Measurements from ENCODE around the gene NFYB. TPM values are rescaled to one million over a fixed set of nuclear protein-coding genes. Genes with fewer than 3 reads are reported as not detected.

Gene NFYB
- total and polyA plus RNA-seq, 2 donors (not counting 3 experiments of a cell fraction or from before 2014, with no cell fraction given): 10.2 to 23.3 TPM

GRCh38 chr12:104142543-104142942 lies 4.5 kb upstream of the NFYB start:
- Histone ChIP-seq H3K36me3 (ENCODE audit: control insufficient read depth in 2 of 2, extremely low read depth in 1 of 2, insufficient read depth in 2 of 2, low read length in 2 of 2) (no peaks in the 10 kb centered on the region), H4K20me1 (replicated peaks; ENCODE audit: control insufficient read depth, extremely low read depth, insufficient read depth, low read length) (no peaks in the 10 kb centered on the region), H3K79me2 (ENCODE audit: control insufficient read depth, insufficient read depth, low read length) (no peaks in the 10 kb centered on the region), H3K4me1 (ENCODE audit: control insufficient read depth, extremely low read depth, insufficient read depth, low read length) (peaks cover 6% of the 10 kb centered on the region), H3K27ac (ENCODE audit: insufficient read depth, low read depth, low read length) (no peak overlapping the region), H2AFZ (ENCODE audit: low read depth, low read length) (no peak overlapping the region), H3K9me3 (replicated peaks; ENCODE audit: control insufficient read depth, insufficient read depth, low read length) (no peaks in the 10 kb centered on the region), H3K27me3 (ENCODE audit: control insufficient read depth in 2 of 2, insufficient read depth in 2 of 2, low read length in 2 of 2) (peaks cover 1 to 2% of the 10 kb centered on the region in 2 experiments), H3K9ac (replicated peaks; ENCODE audit: extremely low read depth, insufficient read depth, low read length) (no peak overlapping the region), H3K9me1 (replicated peaks; ENCODE audit: control insufficient read depth, extremely low read depth, insufficient read depth, low read length) (no peaks in the 10 kb centered on the region), H3K4me3 (replicated peaks in 1 of 3; ENCODE audit: insufficient read depth in 1 of 3, low read depth in 1 of 3, low read length in 3 of 3) (no peak overlapping the region), H3K4me2 (ENCODE audit: insufficient read depth, low read length) (no peak overlapping the region)
- DNase-seq (ENCODE audit: low read depth, low spot score): no peak
- intact Hi-C loops (cut with micrococcal nuclease) (no loop called here), dilution Hi-C loops (cut with MboI; ENCODE audit: extremely low pct_ligation_motif_present, low sequenced_read_pairs) (no loop called here)
- no peak for TF ChIP-seq POLR2A (IDR thresholded peaks at IDR 0.05; ENCODE audit: low read depth, low read length)
- ChIA-PET CTCF (no interaction called here), POLR2A (no interaction called here)
- FAIRE-seq: no peak
- BruUV-seq (replicated peaks): no TSS peak

GRCh38 chr12:104138797-104139152 lies 765 bp upstream of the NFYB start:
- no peak overlapping the region for H3K9ac ChIP-seq (replicated peaks; ENCODE audit: extremely low read depth, insufficient read depth, low read length)
- no peak for DNase-seq (ENCODE audit: low read depth, low spot score)

More at GRCh38 chr12:104138797-104139152, 765 bp upstream of the NFYB start:
- intact Hi-C loops (cut with micrococcal nuclease): loop anchor here (5.0 kb wide), 1 partner anchor 149 kb away; no protein-coding TSS in a partner anchor
- H3K27ac ChIP-seq (ENCODE audit: insufficient read depth, low read depth, low read length): no peak overlapping the region
- CTCF ChIA-PET: interaction anchor here (1.3 to 3.1 kb wide), 3 partner anchors 12 to 30 kb away, joined by 3 to 12 read pairs (median 4); no protein-coding TSS in a partner anchor
- peaks cover 0 to under 1% of the 10 kb centered on the region in 2 experiments for H3K36me3 ChIP-seq (ENCODE audit: control insufficient read depth in 2 of 2, extremely low read depth in 1 of 2, insufficient read depth in 2 of 2, low read length in 2 of 2)
- peaks cover 0 to 2% of the 10 kb centered on the region in 2 experiments for H3K27me3 ChIP-seq (ENCODE audit: control insufficient read depth in 2 of 2, insufficient read depth in 2 of 2, low read length in 2 of 2)
- peak overlapping the region; percentile 93 for H2AFZ ChIP-seq (ENCODE audit: low read depth, low read length)
- POLR2A ChIA-PET: interaction anchor here (0.6 to 0.7 kb wide), 3 partner anchors 170 to 969 kb away, joined by 3 to 5 read pairs (median 5); no protein-coding TSS in a partner anchor
- no peaks in the 10 kb centered on the region for H3K9me1 ChIP-seq (replicated peaks; ENCODE audit: control insufficient read depth, extremely low read depth, insufficient read depth, low read length)
- no peaks in the 10 kb centered on the region for H3K9me3 ChIP-seq (replicated peaks; ENCODE audit: control insufficient read depth, insufficient read depth, low read length)
- TF ChIP-seq JUN (IDR thresholded peaks at IDR 0.05; ENCODE audit: borderline replicate concordance, insufficient read depth, insufficient read length, low read depth): no peak
- TF ChIP-seq EZH2 (IDR thresholded peaks at IDR 0.05; ENCODE audit: borderline replicate concordance, low read depth, low read length, severe bottlenecking): no peak
- no peak for TF ChIP-seq CTCF (IDR thresholded peaks at IDR 0.05; ENCODE audit: extremely low read depth in 1 of 2, insufficient read depth in 1 of 2, low read depth in 1 of 2, low read length in 2 of 2)
- TF ChIP-seq POLR2AphosphoS5 (IDR thresholded peaks at IDR 0.05; ENCODE audit: insufficient read depth, low read depth, low read length): no peak
- no peak for TF ChIP-seq MYC (IDR thresholded peaks at IDR 0.05; ENCODE audit: low read depth, low read length)
- no peak for TF ChIP-seq MAX (IDR thresholded peaks at IDR 0.05; ENCODE audit: insufficient read depth, insufficient read length)
- no peak for TF ChIP-seq POLR2A (IDR thresholded peaks at IDR 0.05; ENCODE audit: low read depth, low read length)
- no peak for TF ChIP-seq GATA2 (IDR thresholded peaks at IDR 0.05; ENCODE audit: insufficient read depth, insufficient read length, low read depth, low read length)
- TF ChIP-seq FOS (IDR thresholded peaks at IDR 0.05; ENCODE audit: borderline replicate concordance, insufficient read depth, low read length): no peak
- H4K20me1 ChIP-seq (replicated peaks; ENCODE audit: control insufficient read depth, extremely low read depth, insufficient read depth, low read length): no peaks in the 10 kb centered on the region
- H3K4me2 ChIP-seq (ENCODE audit: insufficient read depth, low read length): peak overlapping the region; percentile 31
- H3K4me3 ChIP-seq (replicated peaks in 1 of 3; ENCODE audit: insufficient read depth in 1 of 3, low read depth in 1 of 3, low read length in 3 of 3): no peak overlapping the region
- dilution Hi-C loops (cut with MboI; ENCODE audit: extremely low pct_ligation_motif_present, low sequenced_read_pairs): no loop called here
- peaks cover 24% of the 10 kb centered on the region for H3K79me2 ChIP-seq (ENCODE audit: control insufficient read depth, insufficient read depth, low read length)
- FAIRE-seq: peak; percentile 62
- no TSS peak for BruUV-seq (replicated peaks)
- peaks cover 18% of the 10 kb centered on the region for H3K4me1 ChIP-seq (ENCODE audit: control insufficient read depth, extremely low read depth, insufficient read depth, low read length)

All from endothelial cell of umbilical vein (primary cell).